K562 (cell line): ENCODE measurements around the gene RASSF3. TPM values are rescaled to one million over a fixed set of nuclear protein-coding genes. Genes with fewer than 3 reads are reported as not detected.
A peak's percentile ranks its signal among the peaks of the same experiment; 100 is the strongest.

Experiments
- CHD7 ChIP-seq: fragments of 200-600 bp; sonication (generic); IDR thresholded peaks from one replicate; pipeline ENCODE4 v1.6.1; 2012; ENCODE audit warnings: mild to moderate bottlenecking, low read depth, low read length, inconsistent platforms
- E4F1 ChIP-seq: fragments of 250-450 bp; sonication (Bioruptor Pico); IDR thresholded peaks from 2 replicates; pipeline ENCODE4 v1.5.0; 2021; ENCODE audit warnings: mild to moderate bottlenecking, borderline replicate concordance
- ILF3 ChIP-seq: fragments of 450-650 bp; IDR thresholded peaks from 2 replicates; pipeline ENCODE4 v1.6.1; 2018; ENCODE audit warnings: antibody characterized with exemption, mild to moderate bottlenecking, moderate library complexity, borderline replicate concordance
- MTA1 ChIP-seq: fragments of 450-650 bp; IDR thresholded peaks from 2 replicates; pipeline ENCODE4 v1.6.1; 2017; ENCODE audit warnings: borderline replicate concordance
- SMARCC2 ChIP-seq: fragments of 450-650 bp; IDR thresholded peaks from 2 replicates; pipeline ENCODE4 v1.6.1; 2017; ENCODE audit warnings: antibody characterized with exemption, moderate library complexity, mild to moderate bottlenecking, low read depth
- THAP12 ChIP-seq: fragments of 250-450 bp; sonication (Bioruptor Pico); IDR thresholded peaks from 2 replicates; pipeline ENCODE4 v1.9.0; 2021; ENCODE audit warnings: mild to moderate bottlenecking, inconsistent platforms
- ZKSCAN1 ChIP-seq: fragments of 150-350 bp; IDR thresholded peaks from 2 replicates; pipeline ENCODE4 v1.6.1; 2016; ENCODE audit warnings: low read depth, low read length
- ZNF644 ChIP-seq: fragments of 200-800 bp; sonication (Bioruptor generic); IDR thresholded peaks from 2 replicates; pipeline ENCODE4 v1.6.1; 2016; ENCODE audit warnings: low read depth, missing genetic modification characterization, missing compliant biosample characterization
- polyA plus RNA-seq, 8 experiments: library from polyadenylated mRNA; depleted of rRNA in 4 of 8; stranded (reverse) in 5 of 8; unstranded in 3 of 8; fragments of >200 nt; fragmentation: Nextera tagmentation in 2 of 8; fragmentation: Illumina TruSeq in 1 of 8; extraction: Ambion mirVana in 2 of 8; extraction: Trizol in 1 of 8; gene quantifications; 2 replicates each; pipeline versions ENCODE4 v1.2.1 to v1.2.3, GENCODE V29; 2011 to 2014; ENCODE audit warnings: inconsistent platforms in 1 of 8, missing spikeins in 1 of 8
- total RNA-seq, 7 experiments: library from RNA; depleted of rRNA in 6 of 7; stranded (reverse); fragments of >200 nt in 6 of 7; fragmentation: Illumina TruSeq in 2 of 7; extraction: Trizol in 2 of 7; gene quantifications; 2 replicates each; pipeline versions ENCODE4 v1.2.1 to v1.2.3, GENCODE V29; 2011 to 2021; ENCODE audit warnings: low replicate concordance in 1 of 7

RASSF3 gene
- total and polyA plus RNA-seq, 9 of the 15 experiments (the other 6 are each of a cell fraction or from before 2014, with no cell fraction given): 3.7 to 39.2 (median 20.2) TPM

- TF ChIP-seq SMARCC2 (peak; percentile 78; the same call in 1 of the 2 replicates), CHD7 (no peak), ZKSCAN1 (0 out of 2 replicates have a peak, but pooled peaks have one; percentile 8), ILF3 (no peak), ZNF644 (peak; percentile 40; the same call in 1 of the 2 replicates), E4F1 (CRISPR knock-in tag) (no peak), MTA1 (0 out of 2 replicates have a peak, but pooled peaks have one; percentile 44), THAP12 (CRISPR knock-in tag) (no peak)
These were observed 15.2 kb downstream of the RASSF3 start (continued) for GRCh38 chr12:64625243-64626077.
